H54 (cell line): ENCODE measurements around the gene P2RX4.
"Not testable (repeated sequence)": the region's sequence is repeated elsewhere in the genome, so short reads cannot be mapped to it uniquely, and the experiment has no call there.

Experiments
- DNase-seq: peaks from one replicate; pipeline ENCODE4 v3.0.0; 2011; ENCODE audit warnings: low spot score, mixed read lengths; ENCODE audit not compliant: insufficient read length
- FAIRE-seq: peaks from 3 replicates; lab custom pipeline; 2011; peaks lifted over from hg19 to GRCh38; lab: Jason Lieb, UNC
- POLR2A ChIP-seq: IDR thresholded peaks from 2 replicates; pipeline ENCODE4 v1.6.1; 2011; ENCODE audit warnings: low read depth, mild to moderate bottlenecking, low read length

Gene P2RX4

GRCh38 chr12:121253638-121254335 lies 43.9 kb downstream of the P2RX4 start:
- TF ChIP-seq POLR2A: no peak
- no peak for FAIRE-seq
- no peak for DNase-seq

GRCh38 chr12:121255433-121255832 lies 45.5 kb downstream of the P2RX4 start:
- no peak for TF ChIP-seq POLR2A
- DNase-seq (no peak), FAIRE-seq (no peak)

- FAIRE-seq, DNase-seq: not testable (repeated sequence)
These were observed 47.9 kb downstream of the P2RX4 start for GRCh38 chr12:121257704-121258449.

GRCh38 chr12:121259074-121259473 lies 49.1 kb downstream of the P2RX4 start:
- DNase-seq (no peak), FAIRE-seq (no peak)
- no peak for TF ChIP-seq POLR2A

- DNase-seq (no peak), FAIRE-seq (no peak)
- no peak for TF ChIP-seq POLR2A
These were observed 50.2 kb downstream of the P2RX4 start for GRCh38 chr12:121260091-121260490.

- DNase-seq (no peak), FAIRE-seq (no peak)
- TF ChIP-seq POLR2A: no peak
These were observed 51.5 kb downstream of the P2RX4 start for GRCh38 chr12:121261398-121261797.

- DNase-seq: no peak
- TF ChIP-seq POLR2A: no peak
- no peak for FAIRE-seq
These were observed 53.4 kb downstream of the P2RX4 start for GRCh38 chr12:121263206-121263935.

GRCh38 chr12:121264135-121264534 lies 54.2 kb downstream of the P2RX4 start:
- no peak for FAIRE-seq
- no peak for DNase-seq
- no peak for TF ChIP-seq POLR2A

GRCh38 chr12:121264951-121265515 lies 55.1 kb downstream of the P2RX4 start:
- DNase-seq: no peak
- FAIRE-seq: no peak
- TF ChIP-seq POLR2A: no peak

- FAIRE-seq (no peak), DNase-seq (no peak)
- no peak for TF ChIP-seq POLR2A
These were observed 57.9 kb downstream of the P2RX4 start for GRCh38 chr12:121267822-121268221.

- FAIRE-seq: no peak
These were observed 63.5 kb downstream of the P2RX4 start for GRCh38 chr12:121273364-121273896.

GRCh38 chr12:121274036-121274763 lies 64.3 kb downstream of the P2RX4 start:
- DNase-seq: no peak
- no peak for FAIRE-seq
- TF ChIP-seq POLR2A: no peak

More at GRCh38 chr12:121273364-121273896, 63.5 kb downstream of the P2RX4 start:
- no peak for DNase-seq
- TF ChIP-seq POLR2A: no peak

GRCh38 chr12:121277374-121277759 lies 67.4 kb downstream of the P2RX4 start:
- no peak for DNase-seq
- FAIRE-seq: no peak
- no peak for TF ChIP-seq POLR2A
